ENCODE measurements around the gene DNAJC18.
"Not testable (repeated sequence)": the region's sequence is repeated elsewhere in the genome, so short reads cannot be mapped to it uniquely, and the experiment has no call there.

DNAJC18 gene

DNA sequence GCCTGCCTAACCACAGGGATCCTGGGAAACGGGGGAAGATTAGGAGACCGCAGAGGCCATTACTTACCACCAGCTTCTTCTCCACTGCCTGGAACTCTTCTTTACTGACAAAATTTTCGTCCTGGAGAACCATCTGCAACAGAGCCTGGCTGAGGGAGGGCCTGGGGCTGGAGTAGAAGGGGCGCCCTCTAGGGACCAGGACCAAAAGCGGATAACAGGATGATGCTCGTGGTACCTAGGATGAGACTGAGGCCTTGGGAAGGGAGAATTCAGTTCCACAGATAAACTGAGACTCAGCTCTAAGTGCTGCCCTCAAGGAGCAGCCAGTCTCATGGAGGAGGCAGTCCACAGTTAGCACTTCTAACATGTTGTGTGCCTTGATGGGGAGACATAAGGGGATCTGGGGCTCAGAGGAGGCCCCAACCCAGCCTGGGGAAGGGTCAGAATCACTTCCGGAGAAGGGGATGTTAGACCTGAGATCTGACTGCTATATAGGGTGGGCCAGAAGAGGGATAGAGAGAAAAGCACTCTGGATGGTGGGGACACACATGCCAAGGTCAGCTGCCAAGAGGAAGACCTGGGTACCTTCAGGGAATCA, 36.7 kb downstream of the DNAJC18 start:
- no peak for DNase-seq

DNA sequence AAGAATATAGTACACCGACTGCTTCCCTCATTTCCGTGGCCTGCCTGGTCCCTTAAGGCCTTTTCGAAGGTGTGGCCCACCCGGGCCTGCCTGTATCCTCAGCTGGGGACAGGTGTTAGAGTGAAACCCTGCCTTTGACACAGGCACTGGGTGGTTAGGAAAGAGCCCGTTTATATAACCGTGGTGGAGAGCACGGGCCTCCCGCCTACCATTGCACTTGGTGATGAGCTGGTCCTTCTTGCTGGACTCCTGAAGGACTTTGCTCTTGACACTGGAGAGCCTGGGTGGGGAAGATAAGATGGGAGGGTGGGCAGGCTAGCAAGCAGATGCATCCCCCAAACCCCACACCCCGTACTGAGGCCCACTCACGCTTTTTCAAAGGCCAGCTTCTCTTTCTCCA, 37.8 kb downstream of the DNAJC18 start:
- no peak for DNase-seq

DNA sequence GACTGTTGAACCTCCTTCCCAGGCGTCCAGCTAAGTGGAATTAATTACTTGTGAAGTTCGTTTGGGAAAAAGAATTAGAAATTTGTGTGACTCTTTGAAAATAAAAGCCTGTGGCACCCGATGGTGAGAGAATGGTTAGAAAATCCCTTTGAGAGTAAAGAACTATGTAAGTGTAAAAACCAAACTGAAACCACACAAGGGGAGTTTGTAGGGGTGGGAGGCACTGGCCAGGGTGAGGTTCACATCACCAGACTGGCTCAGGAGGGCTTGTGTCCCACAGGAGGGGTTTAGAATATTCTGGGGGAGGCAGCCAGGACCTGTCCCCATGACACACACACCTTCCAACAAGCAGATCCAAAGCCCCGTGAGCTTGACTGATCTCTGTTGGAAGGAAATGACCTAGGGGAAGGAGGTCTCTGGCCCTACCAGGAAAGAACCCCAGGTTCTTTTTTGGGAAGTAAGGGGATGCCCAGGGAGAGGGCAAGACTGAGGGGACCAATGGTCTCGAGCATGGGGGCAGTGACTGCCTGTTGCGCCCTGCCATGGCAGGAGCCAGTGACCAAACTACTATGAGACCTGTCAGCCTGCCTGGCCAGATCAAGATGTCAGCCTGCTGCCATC, 39.7 kb downstream of the DNAJC18 start:
- no peak for DNase-seq

DNA sequence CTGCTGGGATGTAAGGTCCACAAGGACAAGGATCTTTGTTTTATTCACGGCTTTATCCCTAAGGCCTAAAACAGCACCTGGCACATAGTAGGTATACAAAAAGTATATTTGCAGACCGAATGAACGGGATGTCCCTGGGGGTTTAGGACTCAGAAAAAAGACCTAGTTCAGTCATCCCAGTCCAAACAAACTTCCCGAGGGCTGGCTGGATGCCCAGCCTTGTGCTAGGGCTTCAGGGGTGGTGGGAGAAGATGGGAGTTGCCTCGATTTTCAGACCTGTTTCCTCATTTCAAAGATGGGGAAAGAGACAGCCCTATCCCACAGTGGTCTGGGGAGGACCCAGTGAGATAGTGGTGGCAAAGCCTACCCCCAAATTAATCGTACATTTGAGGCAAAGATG, 41.4 kb downstream of the DNAJC18 start:
- DNase-seq = peak; percentile 47

DNA sequence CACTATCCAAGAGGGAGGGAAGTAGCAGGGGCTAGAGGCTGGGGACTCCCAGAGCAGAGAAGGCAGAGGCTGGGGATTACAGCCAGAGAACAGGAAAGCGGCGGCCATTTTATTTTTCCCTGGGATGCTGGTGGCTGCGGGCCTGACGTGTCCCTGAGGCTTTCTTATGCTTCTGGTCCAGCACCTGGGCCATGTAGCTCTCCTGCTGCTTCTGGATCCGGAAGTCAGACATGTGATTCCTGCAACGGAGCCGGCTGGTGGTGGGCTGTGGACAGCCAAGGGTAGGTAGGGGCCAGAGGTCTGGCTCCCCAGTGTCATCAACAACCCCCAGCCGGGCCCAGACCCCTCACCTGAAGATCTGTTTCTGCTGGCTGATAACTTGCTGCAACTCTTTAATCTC, 42.6 kb downstream of the DNAJC18 start:
- DNase-seq = no peak

DNA sequence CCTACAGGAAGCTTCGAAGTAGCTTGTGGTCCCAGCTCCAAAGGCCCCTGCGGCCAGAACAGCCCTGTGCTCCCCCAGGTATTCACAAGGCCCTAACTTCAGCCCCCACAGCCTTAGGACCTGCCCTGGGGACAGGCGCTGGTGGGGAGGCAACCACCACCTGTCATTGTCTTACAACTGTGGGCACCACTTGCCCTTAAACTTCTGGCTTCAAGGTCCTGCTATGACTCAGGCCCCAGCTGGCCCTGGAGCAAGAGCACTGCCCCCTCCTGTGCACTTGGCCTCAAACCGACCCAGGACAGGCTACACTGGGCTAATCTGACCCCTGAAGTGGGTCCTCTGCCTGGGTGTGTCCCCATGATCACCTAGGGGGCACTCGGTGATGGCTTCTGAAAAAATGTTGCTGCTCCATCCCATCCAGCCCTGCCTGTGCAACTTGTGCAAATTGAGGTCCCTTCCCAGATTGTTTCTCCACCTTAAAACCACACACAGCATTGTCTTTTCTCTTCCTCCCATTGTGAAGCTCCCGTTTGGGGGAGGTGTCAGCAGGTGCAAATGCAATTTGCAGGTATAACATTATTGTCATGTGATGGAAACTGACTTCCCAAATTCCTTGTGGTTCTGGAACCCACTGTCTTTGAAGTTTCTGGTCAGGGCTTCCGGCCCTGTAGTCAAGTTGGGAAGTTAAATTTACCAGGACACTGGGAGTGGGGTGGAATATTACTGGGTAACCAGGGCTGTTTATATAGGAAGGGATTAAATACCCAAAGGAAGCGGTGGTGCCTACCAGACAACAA, 43.3 kb downstream of the DNAJC18 start:
- no peak for DNase-seq

DNA sequence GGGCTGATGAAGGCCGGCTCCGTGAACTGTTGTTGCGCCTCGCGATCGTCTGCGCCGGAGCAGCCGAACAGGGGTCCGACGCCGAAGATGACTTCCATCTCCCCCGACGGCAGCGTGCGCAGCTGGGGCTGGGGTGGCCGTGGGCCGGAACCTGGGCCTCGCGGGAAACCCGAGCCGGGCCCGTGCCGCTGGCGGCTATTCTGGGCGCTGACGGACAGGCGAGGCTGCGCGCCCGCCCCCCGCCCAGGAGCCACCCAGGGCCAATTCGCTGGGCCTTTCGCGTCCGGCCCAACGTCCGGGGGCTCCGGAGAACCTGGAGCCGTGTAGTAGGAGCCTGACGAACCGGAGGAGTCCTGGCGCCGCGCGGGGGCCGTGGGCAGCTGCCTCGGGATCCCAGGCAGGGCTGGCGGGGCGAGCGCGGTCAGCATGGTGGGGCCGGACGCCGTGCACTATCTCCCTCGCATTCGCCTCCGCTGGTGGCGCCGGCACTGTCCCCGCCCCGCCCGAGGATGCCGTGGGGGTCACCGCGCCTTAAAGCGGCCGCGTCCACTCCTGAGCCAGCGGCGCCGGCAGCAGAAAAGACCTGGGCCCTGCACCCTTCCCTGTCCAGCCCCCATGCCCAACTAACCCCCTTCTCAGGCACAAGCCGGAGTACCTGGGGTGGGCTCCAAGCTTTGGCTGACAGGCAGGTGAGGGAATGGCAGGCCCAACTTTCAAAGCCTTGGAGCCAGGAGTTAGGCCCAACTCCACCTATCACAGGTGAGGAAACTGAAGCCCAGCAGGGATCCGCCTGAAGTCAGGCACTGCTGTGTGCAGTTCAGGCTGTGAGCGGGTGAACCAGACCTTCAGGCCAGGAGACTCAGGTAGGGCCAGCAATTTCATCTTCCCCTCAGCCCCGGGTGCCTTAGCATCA, 44.4 kb downstream of the DNAJC18 start, which contains the start of gene PROB1:
Gene PROB1 (minus strand): TSS at position 451 of the 913 bp plus-strand sequence. CDS start 23 bp downstream, at position 428.
- DNase-seq = no peak

DNA sequence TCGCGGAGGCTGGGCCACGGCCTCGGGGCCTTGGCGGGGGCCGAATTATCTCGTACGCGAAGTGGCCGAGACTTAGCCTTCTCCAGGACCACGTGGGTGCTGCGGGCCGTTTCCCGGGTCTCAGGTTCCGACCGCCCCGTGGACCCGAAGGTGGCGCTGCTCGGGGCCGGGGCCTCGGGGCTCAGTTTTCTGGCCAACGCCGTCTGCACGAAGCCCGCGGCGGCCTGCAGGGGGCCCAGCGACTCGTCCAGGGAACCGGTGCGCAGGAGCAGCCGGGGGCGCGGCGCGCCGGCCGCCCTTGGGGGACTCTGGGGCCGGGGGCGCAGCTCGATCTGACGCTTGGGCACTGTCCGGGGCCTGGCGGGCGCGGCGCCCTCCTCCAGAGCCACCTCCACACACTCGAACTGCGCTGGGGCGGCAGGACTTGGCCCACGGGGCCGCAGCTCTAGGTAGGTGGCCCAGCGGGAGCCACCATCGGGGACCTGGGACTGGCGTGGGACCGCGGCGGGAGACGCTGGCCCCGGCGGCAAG, 45.1 kb downstream of the DNAJC18 start:
- no peak for DNase-seq

DNA sequence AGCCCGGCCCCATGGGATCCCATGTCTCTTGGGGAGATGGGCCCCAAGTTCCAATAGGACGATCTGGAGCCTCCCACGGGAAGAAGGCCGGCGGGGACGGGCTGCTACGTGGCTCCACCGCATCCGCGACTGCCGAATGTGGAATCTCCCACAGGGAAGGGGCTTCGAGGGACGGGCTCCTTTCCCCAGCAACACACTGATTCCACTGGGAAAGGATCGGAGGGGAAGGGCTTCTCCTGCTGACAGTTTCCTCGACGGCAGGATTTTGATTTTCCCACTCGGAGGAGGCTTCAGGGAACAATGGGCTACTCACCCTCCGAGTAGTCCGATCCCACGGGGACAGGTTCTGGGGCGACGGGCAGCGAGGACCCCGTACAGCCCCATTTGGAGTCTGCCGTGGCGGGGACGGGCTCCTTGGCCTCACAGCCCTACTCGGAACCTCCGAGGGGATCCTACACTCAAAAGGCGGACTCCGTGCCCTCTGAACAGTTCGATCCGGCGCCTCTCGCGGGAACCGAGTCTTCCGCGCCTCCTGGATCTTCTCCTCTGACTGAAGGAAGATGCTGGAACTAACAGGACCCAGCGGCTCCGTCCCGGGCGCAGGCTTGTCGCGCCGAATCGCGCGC, 45.7 kb downstream of the DNAJC18 start:
- no peak for DNase-seq

DNA sequence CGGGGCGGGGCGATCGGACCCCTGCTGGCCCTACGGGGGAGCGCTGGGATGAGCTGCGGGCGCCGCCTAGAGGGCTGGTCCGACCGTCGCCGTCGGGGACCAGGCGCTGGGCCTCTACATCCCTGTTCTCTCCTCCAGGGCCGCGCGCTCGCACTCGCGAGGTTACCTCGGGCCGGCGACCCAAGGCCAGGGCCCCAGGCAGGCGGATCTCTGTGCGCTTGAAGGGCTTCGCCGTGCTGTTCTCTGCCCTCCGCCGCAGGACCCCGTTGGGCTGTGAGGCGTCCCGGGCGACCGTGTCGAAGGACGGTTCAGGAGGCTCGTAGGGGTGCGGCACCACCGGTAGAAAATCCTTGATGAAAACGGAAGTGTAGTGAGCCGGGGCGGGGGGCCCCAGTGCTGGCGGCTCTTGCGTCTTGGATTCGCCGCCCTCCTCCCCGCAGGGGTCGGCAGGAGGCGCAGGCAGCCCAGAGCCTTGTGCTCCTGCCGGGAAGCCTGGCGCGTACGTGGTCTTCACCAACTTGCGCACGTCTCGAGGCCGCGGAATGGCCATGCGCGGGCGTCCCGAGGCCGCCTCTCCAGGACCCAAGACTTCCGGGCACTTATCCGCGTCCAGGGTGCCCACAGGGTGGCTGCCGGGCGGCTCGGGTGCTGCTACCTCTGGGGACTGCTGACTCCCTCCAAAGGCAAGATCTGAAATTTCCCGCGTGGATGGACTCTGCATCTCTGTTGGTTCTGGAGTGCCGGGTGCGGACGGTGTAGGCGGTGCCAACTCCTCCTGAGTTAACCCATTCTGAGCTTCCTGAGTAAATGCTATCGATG, 46.4 kb downstream of the DNAJC18 start:
- peak; percentile 64 for DNase-seq

DNA sequence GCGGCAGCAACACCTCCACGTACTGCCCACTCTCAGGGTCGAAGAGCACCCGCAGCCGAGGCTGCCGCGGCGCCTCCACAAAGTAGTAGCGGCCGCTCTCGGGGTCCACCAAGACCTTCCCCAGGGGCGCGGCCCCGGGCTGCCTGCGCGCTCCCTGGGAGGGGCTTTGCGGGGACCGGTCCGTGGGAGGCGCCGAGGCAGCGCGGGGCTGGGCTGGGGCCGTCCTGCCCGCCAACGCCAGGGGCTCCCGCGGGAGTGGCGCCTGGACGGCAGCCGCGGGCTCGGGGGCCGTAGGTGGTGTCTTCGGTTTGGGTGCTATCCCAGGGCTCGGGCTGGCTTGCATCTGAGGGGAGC, 47.0 kb downstream of the DNAJC18 start:
- no peak for DNase-seq

DNA sequence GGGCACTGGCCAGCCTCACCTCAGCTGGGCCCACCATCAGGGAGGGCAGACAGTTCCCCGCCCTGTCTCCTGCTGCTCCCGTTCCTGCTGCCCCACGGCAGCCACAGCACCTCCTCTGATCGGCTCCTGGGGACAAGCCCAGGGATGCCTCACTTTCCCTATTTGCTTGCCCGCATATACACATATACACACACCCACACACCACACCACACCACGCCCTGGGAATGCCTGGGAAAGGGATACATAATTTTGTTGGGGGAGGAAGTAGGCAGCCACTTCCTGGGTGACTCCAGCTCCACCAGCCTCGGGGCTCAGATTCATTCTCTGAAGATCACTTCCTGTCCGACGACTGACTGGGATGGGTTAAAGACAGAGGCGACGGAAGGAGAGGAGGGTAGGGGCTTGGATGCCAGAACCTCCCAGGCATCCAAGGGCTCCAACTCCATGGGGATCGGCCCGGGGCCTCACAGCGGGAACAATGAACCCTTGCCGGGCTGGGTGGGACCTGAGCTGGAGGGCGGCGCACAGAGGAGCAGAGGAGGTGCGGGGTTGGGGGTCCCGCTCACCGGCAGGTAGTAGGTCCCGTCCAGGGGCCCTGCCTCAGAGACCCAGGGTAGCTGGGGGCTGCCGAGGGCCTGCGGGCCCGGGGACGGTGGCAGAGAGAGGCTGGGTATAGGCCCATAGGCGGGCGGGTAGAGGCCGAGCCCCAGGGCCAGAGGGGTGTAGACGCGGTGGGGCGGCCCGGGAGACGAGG, 47.6 kb downstream of the DNAJC18 start:
- DNase-seq = peak; percentile 58

DNA sequence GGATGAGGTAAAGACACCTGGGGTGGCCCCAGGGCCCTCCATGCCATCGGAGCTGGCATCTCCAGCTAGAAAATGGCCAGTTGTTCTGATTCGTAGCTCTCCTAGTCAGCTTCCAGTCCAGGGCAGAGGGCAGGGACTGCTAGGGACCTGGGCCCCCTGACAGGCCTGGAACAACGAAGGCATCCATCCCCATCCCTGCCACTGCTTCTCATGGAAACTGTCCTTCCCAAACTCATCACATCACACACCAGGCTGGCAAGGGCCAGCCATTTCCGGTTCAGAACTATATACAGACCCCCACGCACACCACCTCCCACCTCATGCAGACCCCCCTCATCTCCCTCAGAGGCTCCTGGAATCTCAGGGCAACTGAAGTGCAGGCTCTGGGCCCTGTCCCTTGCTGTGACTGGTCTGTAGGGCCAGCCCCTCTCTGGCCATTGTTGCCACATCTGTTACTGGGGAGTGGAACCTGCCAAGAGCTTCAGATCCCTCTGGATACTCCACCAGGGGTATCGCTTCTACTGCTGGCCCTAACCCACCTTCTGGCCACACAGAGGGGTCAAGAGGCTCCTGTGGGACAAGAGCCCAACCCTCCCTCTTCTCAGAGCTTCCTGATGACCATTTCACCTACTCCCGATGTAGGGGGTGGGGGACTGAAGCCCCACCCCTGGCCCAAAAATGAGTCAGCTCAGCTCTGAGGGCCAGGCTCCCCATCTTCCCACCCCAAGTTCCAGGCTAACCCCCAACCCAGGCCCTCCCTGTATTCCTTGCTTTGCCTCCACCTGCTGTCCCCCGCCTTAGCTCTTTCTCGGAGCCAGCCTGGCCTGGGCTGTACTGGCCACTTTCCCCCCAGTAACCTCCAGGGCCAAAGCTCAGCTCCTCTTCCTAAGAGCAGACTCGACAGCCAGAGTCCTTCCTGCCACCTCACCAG, 48.4 kb downstream of the DNAJC18 start:
- no peak for DNase-seq

DNA sequence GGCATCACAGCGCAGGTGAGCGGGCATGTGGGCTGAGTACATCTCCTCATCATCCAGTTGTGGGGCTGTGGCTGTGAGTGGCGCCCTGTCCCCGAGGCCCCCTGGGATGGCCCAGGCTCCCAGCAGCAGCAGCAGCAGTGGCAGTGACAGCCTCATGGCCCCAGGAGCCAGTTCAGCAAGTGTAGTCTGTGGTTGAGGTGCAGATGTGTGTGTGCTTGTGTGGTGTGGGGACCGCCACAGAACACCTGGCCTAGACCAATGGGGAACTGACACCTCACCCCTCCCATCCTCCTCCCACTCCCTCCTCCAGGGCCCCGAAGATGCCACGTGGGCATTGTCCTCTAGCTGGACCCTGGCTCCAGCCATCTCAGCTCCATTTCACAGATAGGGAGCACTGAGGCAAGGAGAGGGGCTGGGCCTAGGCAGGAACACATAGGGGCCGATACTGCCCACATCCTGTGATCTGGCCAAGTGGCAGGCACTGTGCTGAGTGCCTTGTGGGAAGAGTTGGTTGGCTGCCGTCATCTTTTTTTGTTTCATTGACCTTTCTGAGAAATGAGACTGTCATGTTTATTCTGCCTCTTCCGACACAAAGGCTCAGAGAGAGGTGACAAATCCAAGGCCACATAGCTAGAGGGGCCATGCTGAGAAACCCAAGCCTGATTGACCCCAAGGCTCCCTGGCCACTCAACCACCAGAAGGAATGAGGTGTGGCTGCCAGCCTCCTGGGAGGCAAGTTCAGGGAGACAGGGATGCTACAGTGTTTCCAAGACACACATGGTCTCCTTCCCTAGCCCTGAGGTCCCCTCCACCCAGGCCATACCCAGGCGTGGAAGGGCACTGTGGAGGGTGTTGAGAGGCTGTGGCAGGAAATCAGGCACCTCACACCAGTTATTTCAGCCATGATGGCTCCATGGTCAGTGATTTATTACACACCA, 49.4 kb downstream of the DNAJC18 start, which contains the start of gene MZB1:
Gene MZB1 (minus strand): TSS at position 213 of the 938 bp plus-strand sequence. CDS start 57 bp downstream, at position 156.
- DNase-seq = no peak

DNA sequence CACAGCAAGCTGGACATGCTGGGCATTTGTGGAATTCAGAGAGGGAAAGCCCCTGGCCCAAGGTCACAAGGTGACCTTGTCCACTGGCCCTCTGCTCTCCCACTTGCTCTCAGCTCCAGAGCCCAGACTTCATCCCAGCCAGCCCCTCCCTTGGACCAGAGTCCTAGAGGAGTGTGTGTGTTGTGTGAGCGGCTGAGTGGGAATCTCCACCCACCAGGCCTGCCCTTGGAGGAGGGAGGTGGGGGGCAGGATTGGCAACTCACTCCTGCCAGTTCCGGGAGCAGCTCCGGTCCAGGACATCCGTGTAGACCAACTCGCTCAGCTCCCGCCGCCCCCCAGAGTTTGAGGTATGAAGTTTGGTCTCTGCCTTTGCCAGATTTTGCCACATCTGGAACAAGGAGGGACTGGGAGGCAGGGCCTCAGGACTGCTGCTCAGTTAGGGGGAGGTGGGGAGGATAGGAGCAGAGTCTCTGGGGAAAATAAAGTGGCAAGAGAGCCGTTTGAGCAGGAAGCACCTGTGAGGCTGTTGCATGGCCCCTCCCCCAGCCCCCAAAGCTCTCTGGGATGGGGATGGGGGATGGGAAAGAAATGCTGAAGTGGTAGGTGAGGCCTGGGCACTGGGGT, 51.0 kb downstream of the DNAJC18 start:
- DNase-seq = peak; percentile 31

DNA sequence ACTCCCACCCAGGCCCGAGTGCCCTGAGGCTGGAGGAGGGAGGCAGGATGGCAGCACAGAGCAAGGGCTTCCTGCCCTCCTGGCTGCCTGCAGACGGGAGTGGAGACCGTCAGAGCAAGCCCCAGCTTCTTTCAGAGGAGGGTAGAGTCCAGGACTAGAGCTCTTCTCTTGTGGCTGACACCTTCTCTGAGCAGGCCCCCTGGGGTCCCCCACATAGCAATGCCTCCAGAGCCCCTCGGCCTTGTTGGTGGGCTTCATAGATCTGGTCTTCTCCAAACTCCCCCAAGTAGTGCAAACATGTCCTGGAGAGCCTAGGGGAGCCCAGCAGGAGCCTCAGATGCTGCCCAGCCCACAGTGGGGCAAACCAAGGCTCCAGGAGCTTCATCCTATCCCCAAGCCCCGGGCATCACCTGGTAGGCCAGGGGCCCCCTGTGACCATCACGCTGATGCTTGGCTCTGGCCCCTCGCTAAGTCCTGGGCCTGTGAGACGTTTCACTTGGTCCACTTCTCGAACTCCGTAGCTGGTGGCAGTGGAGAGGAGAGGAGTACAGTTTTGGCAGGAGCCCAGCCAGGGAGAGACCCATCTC, 51.6 kb downstream of the DNAJC18 start:
- DNase-seq = no peak

DNA sequence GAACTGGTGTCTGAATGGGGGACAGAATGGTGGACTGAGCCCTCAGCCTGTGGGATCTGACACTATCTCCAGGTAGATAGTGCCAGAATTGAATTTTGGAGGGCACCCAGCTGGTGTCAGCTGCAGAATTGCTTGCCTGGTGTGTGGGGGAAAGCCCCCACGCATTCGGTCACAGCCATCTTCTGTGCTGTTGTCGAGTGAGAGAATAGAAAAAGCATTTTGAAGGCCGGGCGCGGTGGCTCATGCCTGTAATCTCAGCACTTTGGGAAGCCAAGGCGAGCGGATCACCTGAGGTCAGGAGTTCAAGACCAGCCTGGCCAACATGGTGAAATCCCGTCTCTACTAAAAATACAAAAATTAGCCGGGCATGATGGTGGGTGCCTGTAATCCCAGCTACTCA, 52.4 kb downstream of the DNAJC18 start:
- not testable (repeated sequence) for DNase-seq

Measured in fibroblast of skin of back (primary cell).